Activated CD4-positive, alpha-beta T cell treated with anti-CD3 and anti-CD28 coated beads, Interleukin-10, Interleukin-2, amounts not matched to agents 100 ng/mL and 50 ng/mL, durations not matched to agents 16 hours and 8 hours (primary cell): Measurements from ENCODE around the gene BIK.
A peak's percentile ranks its signal among the peaks of the same experiment; 100 is the strongest.
"Not testable (repeated sequence)": the region's sequence is repeated elsewhere in the genome, so short reads cannot be mapped to it uniquely, and the experiment has no call there.

Experiments used
- DNase-seq: peaks from one replicate; pipeline ENCODE4 v3.0.0-alpha.2; 2020

Gene BIK

DNA sequence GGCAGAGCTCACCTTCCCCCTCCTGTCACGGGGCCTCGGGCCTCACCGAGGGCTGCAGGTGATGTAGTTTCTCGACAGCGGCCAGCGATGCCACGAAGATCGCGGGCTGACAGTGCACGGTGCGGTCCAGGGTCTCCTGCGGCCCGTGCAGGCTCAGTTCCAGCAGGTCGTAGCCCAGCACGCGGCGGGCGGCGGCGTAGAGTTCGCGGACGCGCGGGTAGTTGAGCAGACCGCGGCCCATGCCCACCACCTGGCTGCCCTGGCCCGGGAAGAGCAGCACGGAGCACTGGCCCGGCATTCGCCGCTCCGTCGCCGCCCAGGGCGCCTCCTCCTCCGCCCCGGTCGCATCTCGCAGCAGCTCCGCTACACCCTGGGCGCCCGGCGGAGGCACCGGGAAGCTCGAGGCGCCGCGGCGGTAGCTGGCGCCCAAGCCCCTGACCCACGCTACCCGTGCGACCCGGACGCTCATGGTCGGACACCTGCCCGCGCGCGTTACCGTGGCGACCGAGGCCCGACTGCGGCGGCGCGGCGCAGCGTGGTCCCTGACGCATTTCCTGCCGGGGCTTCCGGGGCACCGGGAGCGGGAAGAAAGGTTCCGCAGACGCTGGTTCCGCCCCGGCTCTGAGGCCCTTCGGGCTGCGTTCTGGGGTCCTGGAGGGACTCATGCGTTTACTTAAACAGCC is 32.5 kb downstream of the BIK start, which contains the start of gene MCAT:
Gene MCAT, minus strand, starts transcription at position 519 of the 683 bp plus-strand sequence. Its CDS starts 50 bp downstream, at position 469.
- peak; percentile 89 for DNase-seq

- no peak for DNase-seq
Measured at GRCh38 chr22:43144949-43145348, 34.4 kb downstream of the BIK start.

- DNase-seq: not testable (repeated sequence)
Measured at GRCh38 chr22:43145371-43145770, 34.8 kb downstream of the BIK start.

DNA sequence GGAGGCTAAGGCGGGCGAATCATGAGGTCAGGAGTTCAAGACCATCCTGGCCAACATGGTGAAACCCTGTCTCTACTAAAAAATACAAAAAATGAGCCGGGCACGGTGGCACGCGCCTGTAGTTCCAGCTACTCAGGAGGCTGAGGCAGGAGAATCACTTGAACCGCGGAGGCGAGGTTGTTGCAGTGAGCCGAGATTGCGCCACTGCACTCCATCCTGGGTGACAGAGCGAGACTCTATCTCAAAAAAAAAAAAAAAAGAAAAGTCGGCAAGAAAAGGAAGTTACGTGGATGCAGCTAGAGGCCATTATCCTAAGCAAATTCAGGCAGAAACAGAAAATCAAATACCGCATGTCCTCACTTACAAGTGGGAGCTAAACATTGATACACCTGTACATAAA is 35.8 kb downstream of the BIK start:
- DNase-seq: not testable (repeated sequence)

DNA sequence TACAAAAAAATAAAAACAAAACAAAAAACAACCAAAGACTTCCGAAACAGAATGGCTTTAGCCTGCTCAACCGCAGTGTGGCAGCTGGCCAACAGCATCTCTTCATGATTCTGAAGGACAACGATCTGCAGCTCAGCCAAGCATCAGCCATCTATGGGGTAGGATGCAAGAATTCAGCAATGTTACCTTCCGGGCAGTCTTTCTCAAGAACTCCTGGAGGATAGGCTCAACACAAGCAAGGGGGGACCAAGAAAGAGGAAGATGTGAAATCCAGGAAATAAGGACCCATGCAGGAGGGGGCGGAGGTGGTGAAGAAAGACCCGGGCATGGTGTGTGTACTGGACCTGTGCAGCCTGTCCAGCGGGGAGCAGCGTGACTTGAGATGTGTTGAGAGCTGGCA is 37.3 kb downstream of the BIK start:
- DNase-seq: no peak

GRCh38 chr22:43148581-43148980 is 38.0 kb downstream of the BIK start:
- DNase-seq: peak; percentile 23

DNA sequence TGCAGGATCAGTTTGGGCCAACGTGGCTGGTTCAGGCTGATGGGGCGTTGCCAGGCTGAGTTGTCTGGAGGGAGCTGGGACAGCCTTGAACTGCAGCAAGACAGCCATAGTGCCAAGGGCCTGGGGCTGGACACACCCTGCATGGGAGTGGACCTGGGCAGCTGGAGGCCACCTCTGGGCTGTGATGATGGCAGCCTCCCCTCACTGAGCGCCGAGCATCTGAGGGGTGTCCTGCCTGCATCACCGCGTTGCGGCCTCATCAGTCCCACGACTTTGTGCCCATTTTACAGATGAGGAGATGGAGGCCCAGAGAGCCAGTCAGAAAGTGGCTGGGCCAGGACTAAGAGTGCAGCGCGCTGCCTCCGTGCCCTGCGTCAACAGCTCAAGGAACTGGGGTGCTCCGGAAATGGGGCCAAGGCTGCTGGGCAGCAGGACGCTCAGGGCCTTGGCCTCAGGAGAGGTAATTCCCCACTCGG is 40.2 kb downstream of the BIK start:
- no peak for DNase-seq

GRCh38 chr22:43151251-43152002 is 40.9 kb downstream of the BIK start, which contains the start of gene TSPO:
Gene TSPO, plus strand, starts transcription at chr22:43151559. Its CDS starts 7,680 bp downstream, at chr22:43159239.
- peak; percentile 67 for DNase-seq

DNA sequence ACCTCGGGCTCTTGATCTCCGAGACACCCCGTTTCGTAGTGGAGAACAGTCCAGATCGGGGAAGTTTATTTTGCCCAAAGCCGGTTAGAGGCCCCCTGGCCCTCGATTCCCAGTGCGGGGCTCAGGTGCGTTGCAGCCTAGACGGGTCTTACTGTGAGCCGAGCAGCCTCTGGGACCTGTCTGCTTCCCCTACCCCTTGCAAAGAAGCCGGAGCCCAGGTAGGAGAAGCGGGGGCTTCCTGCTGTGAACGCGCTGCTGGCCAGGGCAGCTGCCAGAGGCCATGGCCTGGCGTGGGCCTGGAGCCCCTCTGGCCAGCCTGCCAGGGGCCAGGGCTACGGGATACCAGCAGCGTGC is 41.4 kb downstream of the BIK start:
- no peak for DNase-seq

DNA sequence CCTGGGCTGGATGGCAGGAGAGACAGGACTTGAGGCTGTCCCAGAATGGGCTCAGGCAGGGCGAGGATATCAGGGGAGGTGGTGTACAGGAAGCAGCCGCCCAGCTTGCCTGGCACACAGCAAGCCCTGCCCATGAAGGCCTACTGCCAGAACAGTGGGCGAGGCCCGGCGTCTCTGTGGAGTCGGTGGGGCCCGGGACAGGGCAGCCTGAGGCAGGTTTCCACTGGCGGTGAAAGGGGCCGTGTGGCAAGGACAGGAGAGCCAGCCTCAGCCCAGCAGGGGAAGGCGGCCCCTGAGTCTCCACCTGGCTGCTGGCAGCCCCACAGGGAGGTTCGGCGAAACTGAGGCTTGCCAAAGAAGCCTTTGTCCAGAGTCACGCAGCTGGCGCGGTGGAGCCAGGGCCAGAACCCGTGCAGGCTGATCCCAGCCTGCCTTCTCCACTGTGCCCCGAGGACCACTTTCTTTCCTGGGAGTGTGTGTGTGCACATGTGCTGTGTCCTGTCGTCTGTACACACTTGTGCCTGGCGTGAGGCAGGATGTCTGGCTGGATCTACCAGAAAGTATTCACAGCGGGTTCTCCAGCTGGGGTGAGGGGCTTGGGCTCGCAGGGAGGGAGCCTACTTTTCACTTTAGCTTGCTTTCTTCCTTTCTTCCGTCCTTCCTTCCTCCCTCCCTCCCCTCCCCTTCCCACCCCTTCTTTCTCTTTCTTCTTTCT is 42.0 kb downstream of the BIK start:
- DNase-seq: peak; percentile 73

GRCh38 chr22:43153899-43154298 is 43.3 kb downstream of the BIK start:
- no peak for DNase-seq

DNA sequence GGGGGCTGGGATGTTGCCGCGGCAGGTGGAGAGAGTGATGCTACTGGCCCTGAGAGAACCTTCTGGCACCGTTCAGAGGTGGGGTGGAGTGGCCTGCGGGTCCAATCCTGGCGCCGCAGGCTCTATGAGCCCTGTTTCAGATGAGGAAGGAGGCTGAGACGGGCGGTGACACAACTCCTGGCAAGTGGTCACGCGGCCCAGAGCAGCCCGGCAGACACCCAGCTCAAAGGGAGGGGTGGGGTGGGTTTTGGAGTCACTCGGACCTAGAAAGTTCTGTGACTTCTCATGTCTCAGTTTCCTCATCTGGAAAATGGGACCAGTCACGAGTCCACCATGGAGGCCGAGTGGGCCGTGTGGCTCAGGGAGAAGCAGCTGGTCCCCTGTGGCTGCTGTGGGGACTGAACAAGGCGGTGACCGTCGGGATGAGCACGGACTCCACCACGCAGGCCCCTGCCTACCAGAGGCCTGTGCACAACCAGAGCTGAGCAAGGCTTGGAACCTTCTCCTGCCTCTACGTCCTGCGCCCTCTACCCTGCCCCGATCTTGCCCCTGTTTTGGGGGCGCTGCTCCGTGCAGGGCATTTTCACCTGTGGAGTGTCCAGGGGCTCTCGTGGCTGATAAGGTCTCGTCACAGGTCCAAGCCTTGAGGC is 44.5 kb downstream of the BIK start:
- DNase-seq: no peak

- no peak for DNase-seq
Measured at GRCh38 chr22:43155789-43156188, 45.2 kb downstream of the BIK start.

DNA sequence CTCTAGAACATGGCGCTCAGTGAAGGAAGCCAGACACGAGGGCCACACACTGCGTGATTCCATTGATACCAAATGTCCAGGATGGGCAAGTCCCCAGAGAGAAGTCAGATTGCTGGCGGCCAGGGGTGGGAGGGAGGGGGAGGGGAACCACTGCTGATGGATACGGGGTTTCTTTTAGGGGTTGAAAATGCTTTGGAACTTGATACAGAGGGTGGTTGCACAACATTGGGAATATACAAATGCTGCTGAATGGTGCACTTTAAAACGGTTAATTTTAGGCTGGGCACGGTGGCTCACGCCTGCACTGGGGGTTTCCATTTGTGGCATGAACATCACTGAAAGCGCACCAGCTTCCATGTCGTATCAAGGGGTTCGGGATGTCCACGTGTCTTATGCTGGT is 45.9 kb downstream of the BIK start:
- DNase-seq: no peak

DNA sequence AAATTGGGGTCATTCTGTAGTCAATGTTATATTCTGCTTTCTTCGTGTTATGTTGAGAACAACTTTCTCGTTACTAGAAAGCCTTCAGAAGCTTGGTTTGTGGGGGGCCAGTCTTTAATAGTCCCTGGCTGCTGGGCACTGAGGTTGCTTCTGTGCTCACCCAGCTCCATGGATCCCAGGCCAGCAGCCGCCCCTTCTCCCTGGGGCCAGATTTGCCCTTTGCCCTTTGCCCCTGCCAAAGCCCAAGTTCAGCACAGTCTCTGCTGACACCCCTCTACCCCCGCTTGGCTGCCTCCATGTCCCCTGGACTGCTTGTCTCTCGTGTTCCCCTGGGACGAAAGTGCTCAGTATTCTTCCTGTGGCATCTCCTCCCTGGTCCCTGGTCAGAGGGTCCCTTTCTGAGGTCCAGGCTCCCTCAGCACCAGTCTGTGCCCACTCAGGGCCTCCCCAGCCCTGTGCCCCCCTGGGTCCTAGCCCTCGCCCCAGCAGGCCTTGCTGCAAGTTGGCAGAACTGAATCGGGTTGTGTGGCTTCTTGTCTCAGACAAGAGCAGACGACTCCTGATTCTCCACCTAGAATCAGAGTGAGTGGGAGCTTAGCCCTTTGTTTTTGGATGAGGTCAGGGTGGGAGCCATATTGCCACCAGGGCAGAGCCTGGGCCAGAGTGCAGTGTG is 47.5 kb downstream of the BIK start:
- DNase-seq: no peak

GRCh38 chr22:43158778-43159483 is 48.4 kb downstream of the BIK start:
- no peak for DNase-seq

- no peak for DNase-seq
Measured at GRCh38 chr22:43159484-43160178, 49.1 kb downstream of the BIK start.

DNA sequence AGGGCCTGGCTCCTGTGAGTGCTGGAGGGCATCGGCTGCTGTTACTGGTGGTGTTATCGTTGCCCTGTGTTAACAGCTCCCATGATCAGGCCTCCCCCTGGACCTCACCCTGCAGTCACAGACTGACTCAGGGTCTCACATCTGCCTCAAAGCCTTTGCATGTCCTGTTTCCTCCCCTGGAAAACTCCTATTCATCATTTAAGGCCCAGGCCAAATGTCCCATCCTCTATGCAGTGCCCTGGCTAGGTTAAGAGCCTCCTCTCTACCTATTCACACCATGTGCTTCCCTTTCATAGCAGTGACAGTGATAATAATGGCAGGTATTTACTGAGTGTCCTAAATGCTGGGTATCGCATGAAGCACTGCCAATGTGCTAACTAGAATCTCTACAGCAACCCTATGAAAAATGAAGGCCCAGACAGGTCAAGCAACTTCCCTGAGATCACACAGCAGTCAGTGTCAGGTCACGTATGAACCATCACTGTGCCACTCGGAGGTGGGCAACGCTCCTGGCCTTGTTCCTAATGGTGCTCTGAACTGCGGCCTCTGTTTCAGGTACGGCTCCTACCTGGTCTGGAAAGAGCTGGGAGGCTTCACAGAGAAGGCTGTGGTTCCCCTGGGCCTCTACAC is 50.1 kb downstream of the BIK start:
- DNase-seq: no peak

DNA sequence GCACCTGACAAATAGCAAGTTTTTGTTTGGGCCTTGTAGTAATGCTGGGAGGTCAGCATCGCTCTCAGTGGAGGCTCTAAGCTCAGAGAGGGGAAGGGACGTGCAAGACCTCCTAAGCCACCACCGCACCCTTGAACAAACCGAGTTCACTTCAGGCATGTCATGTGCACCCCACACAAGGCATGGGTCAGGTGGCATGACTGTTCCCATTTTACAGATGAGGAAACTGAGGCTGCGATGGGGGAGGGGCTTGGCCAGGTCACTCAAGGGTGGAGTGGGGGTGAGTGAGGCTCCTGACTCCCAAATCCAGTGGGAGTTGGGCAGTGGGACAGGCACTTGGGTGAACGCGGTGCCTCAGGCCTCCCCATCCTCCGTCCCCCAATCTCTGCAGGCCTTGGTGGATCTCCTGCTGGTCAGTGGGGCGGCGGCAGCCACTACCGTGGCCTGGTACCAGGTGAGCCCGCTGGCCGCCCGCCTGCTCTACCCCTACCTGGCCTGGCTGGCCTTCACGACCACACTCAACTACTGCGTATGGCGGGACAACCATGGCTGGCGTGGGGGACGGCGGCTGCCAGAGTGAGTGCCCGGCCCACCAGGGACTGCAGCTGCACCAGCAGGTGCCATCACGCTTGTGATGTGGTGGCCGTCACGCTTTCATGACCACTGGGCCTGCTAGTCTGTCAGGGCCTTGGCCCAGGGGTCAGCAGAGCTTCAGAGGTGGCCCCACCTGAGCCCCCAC is 52.0 kb downstream of the BIK start:
- no peak for DNase-seq

DNA sequence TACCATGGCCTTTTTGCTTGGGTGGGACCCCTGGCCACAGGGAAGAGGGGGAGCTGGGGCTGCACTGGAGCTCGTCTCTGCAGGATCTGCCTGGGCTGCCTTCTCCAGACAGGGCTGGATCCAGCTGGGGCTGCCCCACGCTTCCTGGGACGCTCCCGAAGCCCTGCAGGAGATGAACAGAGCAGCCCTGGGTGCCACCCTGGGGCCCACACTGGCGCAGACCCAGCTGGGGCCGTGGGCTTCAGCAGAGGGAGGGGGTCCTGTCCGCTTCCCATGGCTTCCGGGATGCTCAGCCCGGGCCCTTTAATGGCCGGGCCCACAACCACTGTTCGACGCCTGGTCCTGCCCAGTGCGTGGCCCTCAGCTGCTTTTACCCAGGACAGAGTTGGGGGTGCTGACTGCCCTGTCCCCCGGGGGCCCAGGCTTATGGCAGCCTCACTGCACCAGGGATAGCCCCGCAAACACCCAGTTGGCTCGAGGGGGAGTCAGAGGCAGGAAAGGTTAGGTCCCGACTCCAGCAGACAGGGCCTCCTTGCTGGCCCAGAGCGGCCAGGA is 52.8 kb downstream of the BIK start:
- no peak for DNase-seq
